NCI-H146 (cell line): ENCODE data around the gene SLC19A1.
"Not testable (repeated sequence)": the region's sequence is repeated elsewhere in the genome, so short reads cannot be mapped to it uniquely, and the experiment has no call there.

Source experiments
- DNase-seq: peaks from one replicate; lab custom pipeline; 2025; lab: John Stamatoyannopoulos, UW

SLC19A1 gene

GRCh38 chr21:45576838-45577737 is 34.8 kb upstream of the SLC19A1 start:
- no peak for DNase-seq

GRCh38 chr21:45575993-45576837 is 34.0 kb upstream of the SLC19A1 start:
- no peak for DNase-seq

- no peak for DNase-seq
These were observed 33.2 kb upstream of the SLC19A1 start for GRCh38 chr21:45575304-45575992.

GRCh38 chr21:45574691-45575090 is 32.5 kb upstream of the SLC19A1 start:
- no peak for DNase-seq

- DNase-seq, result no peak
These were observed 31.9 kb upstream of the SLC19A1 start for GRCh38 chr21:45574081-45574501.

GRCh38 chr21:45573452-45574035 is 31.3 kb upstream of the SLC19A1 start:
- no peak for DNase-seq

DNA sequence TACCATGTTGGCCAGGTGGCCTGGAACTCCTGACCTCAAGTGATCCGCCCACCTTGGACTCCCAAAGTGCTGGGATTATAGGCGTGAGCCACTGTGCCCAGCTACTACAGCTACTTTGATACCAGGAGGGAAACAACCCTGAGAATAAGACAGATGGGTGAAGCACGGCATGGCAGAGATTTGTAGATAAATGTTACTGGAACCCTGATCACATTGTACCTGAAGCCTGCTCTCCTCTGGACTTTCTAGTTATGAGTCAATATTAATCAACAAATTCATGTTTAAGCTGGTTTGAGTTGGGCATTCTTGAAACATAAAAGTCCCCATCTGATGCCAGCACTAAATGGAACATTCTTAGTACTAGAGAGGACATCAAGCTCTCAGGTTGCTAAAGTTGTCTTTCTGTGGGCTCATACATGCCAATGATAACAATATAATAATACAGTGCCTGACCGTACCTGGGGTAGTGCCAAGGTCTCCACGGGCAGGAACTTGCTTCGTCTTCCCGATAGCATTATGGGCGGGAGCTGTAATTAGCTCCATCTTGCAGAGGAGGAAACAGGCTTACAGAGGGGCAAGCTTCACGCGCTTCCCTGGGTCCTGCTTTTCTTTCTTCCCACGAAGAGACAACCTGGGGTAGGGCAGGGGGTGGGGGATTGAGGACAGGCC is 30.7 kb upstream of the SLC19A1 start:
- no peak for DNase-seq

- DNase-seq, result no peak
These were observed 30.0 kb upstream of the SLC19A1 start for GRCh38 chr21:45572231-45572630.

DNA sequence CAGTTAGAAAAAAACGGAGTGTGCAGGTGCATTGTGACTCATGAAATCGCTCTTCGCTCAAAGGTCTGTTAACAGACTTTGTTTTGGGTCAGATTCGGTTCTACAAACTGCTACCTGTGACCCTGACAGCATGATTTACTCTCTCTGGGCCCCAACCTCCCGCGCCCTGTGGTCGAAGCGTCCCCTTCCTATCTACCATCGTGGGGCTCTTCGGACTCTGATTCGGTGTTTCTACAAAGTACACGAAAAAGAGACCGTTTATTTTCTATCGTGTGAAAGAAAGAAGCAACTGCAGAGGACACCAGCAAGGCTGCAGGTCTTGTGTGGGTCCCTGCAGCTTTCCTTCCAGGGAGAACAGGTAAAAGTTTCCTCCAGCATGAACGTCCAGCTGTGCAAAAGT is 29.4 kb upstream of the SLC19A1 start:
- no peak for DNase-seq

GRCh38 chr21:45570826-45571601 is 28.8 kb upstream of the SLC19A1 start:
- DNase-seq, result no peak

DNA sequence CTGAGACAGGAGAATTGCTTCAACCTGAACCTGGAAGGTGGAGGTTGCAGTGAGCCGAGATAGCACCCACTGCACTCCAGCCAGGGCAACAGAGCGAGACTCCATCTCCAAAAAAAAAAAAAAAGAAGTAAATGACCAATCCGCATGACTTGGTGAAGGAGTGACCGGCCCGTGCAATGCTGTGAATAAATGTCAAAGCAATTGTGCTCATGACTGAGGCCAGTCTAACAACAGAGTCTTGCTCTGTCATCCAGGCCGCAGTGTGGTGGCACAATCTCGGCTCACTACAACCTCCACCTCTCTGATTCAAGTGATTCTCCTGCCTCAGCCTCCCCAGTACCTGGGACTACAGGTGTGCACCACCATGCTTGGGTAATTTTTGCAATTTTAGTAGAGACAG is 27.8 kb upstream of the SLC19A1 start:
- DNase-seq, result no peak

DNA sequence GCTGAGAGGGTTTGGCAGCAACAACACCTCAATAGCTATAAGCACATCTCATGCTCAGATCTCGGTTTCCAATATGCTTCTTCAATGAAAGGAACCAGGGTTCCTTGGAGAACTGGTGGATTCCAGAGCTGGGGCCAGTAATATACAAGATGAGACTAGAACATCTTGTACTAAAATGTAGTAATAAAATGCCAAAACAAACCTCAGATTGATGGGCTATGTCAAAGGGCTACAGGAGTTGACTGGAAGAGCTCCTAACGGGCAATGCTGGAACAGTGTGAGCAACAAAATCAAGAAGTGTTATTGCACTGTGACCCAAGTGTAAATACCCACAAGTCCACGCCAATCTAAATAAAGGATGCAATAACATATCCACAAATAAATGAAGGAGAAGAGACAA is 26.1 kb upstream of the SLC19A1 start:
- DNase-seq, result no peak

DNA sequence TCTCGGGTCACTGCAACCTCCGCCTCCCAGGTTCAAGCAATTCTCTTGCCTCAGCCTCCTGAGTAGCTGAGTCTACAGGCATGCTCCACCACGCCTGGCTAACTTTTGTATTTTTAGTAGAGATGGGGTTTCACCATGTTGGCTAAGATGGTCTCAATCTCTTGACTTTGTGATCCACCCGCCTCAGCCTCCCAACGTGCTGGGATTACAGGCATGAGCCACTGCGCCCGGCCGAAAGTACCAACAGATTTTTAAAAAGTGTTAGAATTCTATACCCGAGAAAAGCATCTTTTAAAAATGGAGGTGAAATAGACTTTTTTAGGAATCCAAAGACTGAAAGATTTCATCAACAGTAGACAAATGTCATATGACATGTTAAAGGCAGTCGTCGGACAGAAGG is 21.9 kb upstream of the SLC19A1 start:
- DNase-seq, result not testable (repeated sequence)

DNA sequence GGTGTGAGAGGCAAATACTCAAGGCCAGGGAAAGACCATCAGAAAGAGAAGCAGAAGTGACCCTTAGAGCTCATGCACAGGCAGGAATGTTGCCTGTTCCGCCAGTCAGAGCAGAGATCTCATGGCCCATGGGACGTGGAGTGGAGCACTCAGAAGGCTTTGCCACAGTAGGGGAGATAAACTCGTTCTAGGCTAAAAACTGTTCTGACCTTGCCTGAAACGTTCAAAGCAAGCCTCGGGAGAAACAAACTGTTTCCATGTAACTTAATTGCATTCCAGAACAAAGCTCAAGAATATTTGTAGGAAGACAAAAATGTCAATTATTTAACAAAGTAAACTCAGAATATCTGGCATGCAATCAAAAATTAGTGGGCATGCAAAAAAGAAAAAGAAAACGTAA is 20.7 kb upstream of the SLC19A1 start:
- no peak for DNase-seq

DNA sequence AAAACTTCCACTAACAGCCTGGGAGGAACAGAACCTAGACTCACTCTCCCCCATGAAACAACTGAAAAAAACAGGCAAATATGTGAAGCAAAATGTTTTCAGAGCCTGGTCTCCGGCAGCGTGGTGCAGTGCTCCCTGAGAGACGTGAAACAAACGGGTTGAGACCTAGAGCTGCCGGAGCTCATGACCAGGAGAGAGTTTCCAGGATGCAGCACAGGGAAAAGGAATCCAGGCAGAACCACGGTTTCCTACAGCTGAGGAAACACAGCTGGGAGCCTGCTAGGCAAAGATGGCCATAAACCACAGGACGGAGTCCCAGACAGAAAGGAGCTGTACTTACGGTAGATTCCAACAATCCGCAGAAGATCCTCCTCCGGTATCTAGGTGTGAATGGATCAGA is 20.2 kb upstream of the SLC19A1 start:
- no peak for DNase-seq

DNA sequence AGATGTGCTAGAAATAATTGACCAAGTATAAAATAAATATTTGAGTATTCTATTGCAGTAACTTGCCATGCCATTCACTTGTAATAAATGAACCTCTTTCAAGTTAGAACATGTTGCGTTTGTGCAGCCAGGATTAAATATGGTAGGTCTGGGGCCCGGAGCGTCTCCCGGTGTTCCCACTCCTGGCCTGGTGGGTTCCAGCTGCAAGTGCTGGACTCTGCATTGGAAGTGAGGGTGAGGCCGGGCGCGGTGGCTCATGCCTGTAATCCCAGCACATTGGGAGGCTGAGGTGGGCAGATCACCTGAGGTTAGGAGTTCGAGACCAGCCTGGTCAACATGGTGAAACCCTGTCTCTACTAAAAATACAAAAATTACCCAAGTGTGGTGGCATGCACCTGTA is 19.0 kb upstream of the SLC19A1 start:
- DNase-seq, result not testable (repeated sequence)

- DNase-seq, result no peak
These were observed 18.1 kb upstream of the SLC19A1 start for GRCh38 chr21:45560106-45561021.

DNA sequence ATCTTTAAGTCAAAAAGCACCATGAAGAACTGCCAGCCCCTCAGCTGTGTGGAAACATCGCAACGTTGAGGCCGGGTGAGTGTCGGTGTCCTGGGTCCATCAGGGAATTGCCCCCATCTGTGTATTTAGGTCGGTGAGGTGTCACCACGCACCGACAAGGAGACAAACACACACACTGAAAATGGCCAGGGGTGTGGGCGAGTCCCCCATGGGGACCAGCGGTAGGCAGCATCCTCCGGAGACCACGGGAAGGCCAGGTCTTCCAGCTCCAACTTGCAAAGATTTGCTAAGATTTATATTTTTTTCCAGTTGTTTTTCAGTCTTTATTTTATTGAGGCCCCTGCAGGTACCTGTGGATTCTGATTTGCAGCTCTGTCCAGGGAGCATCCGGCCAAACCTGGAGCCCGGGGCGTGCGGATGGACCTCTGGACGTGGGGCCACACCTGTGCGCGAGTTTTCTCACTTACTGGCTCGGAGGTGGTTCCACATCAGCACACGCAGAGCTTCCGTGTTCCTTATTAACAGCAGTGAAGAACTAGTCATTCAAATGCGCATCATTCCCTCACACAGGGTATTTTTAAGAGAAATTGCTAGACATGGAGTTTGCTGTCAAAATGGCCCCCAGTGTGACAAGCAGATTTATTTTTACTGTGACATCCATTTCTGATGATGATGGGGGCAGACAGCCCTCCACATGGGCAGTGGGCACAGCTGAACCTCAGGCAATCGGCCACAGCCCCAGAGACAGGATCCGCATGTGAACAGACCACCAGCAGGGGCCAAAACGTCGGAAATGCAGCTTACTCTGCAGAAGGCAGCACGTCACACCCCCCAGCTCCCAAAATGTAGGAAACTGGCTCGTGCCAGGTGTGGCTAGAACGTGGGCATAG is 17.2 kb upstream of the SLC19A1 start:
- no peak for DNase-seq
